Transverse colon (tissue), 4 donors: ENCODE data around the gene LRRC7.

Experiments used
- CTCF ChIP-seq, 5 experiments: fragments of 200-600 bp in 3 of 5; fragments of 450-650 bp in 2 of 5; sonication (generic) in 3 of 5; IDR thresholded peaks; 1 replicate in 2 of 5; 2 replicates in 3 of 5; pipeline ENCODE4 v1.5.1; 2016 to 2017; ENCODE audit warnings: antibody characterized with exemption in 5 of 5, inconsistent platforms in 3 of 5, mild to moderate bottlenecking in 2 of 5, moderate library complexity in 1 of 5
- POLR2A ChIP-seq: fragments of 450-650 bp; IDR thresholded peaks from one replicate; pipeline ENCODE4 v1.6.1; 2016; ENCODE audit warnings: antibody characterized with exemption, mild to moderate bottlenecking, moderate library complexity
- POLR2AphosphoS5 ChIP-seq, 3 donors: sonication (generic); formaldehyde crosslinking; IDR thresholded peaks; one replicate each; pipeline ENCODE4 v1.6.1; 2016; ENCODE audit warnings: antibody characterized with exemption in 3 of 3

DNA sequence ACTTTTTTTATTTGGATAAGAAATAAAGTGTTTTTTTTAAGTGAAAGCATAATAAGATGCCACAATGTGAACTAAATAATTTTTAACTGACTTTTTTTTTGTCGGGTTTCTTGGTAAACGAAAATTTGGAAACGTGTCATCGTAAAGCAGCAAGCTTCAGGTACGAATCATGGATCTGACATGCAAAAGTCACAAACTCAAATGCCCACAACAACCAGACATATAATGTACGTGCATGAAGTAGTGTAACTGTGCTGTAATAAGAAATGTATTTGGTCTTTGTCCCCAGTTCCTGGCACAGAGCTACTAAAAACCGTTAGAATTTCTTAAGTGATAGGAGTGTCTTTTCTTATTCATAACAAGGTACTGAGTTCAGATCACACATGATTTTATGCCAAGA lies 44.3 kb upstream of the LRRC7 start:
- TF ChIP-seq CTCF (IDR thresholded peaks at IDR 0.05) (no peak), POLR2A (no peak), POLR2AphosphoS5 (IDR thresholded peaks at IDR 0.05) (no peak)
